CD4-positive, alpha-beta memory T cell (primary cell): ENCODE measurements around the gene ABCB8. TPM values are rescaled to one million over a fixed set of nuclear protein-coding genes. Genes with fewer than 3 reads are reported as not detected.

Experiments
- CTCF ChIA-PET: fragments of 350-600 bp; sonication (Branson Sonifier 250); formaldehyde crosslinking; loops from one replicate; lab custom pipeline; 2021; ENCODE audit warnings: inconsistent platforms; ENCODE audit not compliant: partially characterized antibody; lab: Charles Lee
- POLR2A ChIA-PET: fragments of 350-600 bp; sonication (Branson Sonifier 250); formaldehyde crosslinking; loops from one replicate; lab custom pipeline; 2021; ENCODE audit not compliant: partially characterized antibody; lab: Charles Lee
- DNase-seq, 5 donors: peaks; one replicate each; pipeline versions ENCODE4 v3.0.0 to v3.0.0-alpha.2; 2020 to 2022; ENCODE audit warnings: mixed read lengths in 1 of 5
- H3K27ac ChIP-seq: one replicate; pipeline ENCODE4 v1.7.0; 2013; ENCODE audit warnings: low read depth, low read length
- H3K27me3 ChIP-seq: 2 replicates; pipeline ENCODE4 v1.7.0; 2013; ENCODE audit warnings: mild to moderate bottlenecking, low read length, moderate library complexity; ENCODE audit not compliant: insufficient read depth
- H3K36me3 ChIP-seq: 2 replicates; pipeline ENCODE4 v1.7.0; 2013; ENCODE audit warnings: mild to moderate bottlenecking, low read length, moderate library complexity; ENCODE audit not compliant: insufficient read depth
- H3K4me1 ChIP-seq: 2 replicates; pipeline ENCODE4 v1.7.0; 2013; ENCODE audit warnings: mild to moderate bottlenecking, low read length, moderate library complexity; ENCODE audit not compliant: insufficient read depth
- H3K4me3 ChIP-seq, 2 donors: one replicate each; pipeline ENCODE4 v1.7.0; 2013; ENCODE audit warnings: low read length in 2 of 2, mild to moderate bottlenecking in 1 of 2
- H3K9me3 ChIP-seq, 2 donors: one replicate each; pipeline ENCODE4 v1.7.0; 2013; ENCODE audit warnings: low read length in 2 of 2, control low read depth in 1 of 2; ENCODE audit not compliant: control insufficient read depth in 1 of 2
- H3K27ac Mint-ChIP-seq, 7 donors: one replicate each; pipeline ENCODE4 v1.8.0; 2020 to 2021; ENCODE audit warnings: mixed read lengths in 7 of 7, mild to moderate bottlenecking in 6 of 7, inconsistent platforms in 3 of 7, moderate library complexity in 3 of 7
- H3K27me3 Mint-ChIP-seq, 2 donors: one replicate each; pipeline ENCODE4 v1.8.0; 2020 to 2021; ENCODE audit warnings: mixed read lengths in 2 of 2
- H3K36me3 Mint-ChIP-seq, 2 donors: one replicate each; pipeline ENCODE4 v1.8.0; 2020 to 2021; ENCODE audit warnings: mixed read lengths in 2 of 2, inconsistent platforms in 1 of 2, mild to moderate bottlenecking in 1 of 2
- H3K4me1 Mint-ChIP-seq, 4 donors: one replicate each; pipeline ENCODE4 v1.8.0; 2020 to 2021; ENCODE audit warnings: mixed read lengths in 4 of 4, mild to moderate bottlenecking in 1 of 4
- H3K4me3 Mint-ChIP-seq, 8 donors: one replicate each; pipeline ENCODE4 v1.8.0; 2020 to 2021; ENCODE audit warnings: mixed read lengths in 8 of 8, mild to moderate bottlenecking in 7 of 8, moderate library complexity in 6 of 8, inconsistent platforms in 3 of 8
- H3K9me3 Mint-ChIP-seq, 8 donors: one replicate each; pipeline ENCODE4 v1.8.0; 2020 to 2021; ENCODE audit warnings: mixed read lengths in 8 of 8, mild to moderate bottlenecking in 5 of 8, inconsistent platforms in 3 of 8, moderate library complexity in 1 of 8
- intact Hi-C: fragments of 100-400 bp; cut with micrococcal nuclease; formaldehyde crosslinking; loops from one replicate; pipeline ENCODE4 v1.15.1; 2023
- polyA plus RNA-seq, 2 donors: library from polyadenylated mRNA; unstranded; fragments of 300-500 nt; fragmentation: Illumina TruSeq; gene quantifications; one replicate each; pipeline ENCODE4 v1.2.3, GENCODE V29; 2021
- total RNA-seq, 2 experiments: library from RNA; stranded (reverse); gene quantifications; one replicate each; pipeline ENCODE4 v1.2.3, GENCODE V29; 2021

Gene ABCB8
- total and polyA plus RNA-seq, 4 experiments from 2014 or later, result 17.8 to 75.8 (median 47.0) TPM

DNA sequence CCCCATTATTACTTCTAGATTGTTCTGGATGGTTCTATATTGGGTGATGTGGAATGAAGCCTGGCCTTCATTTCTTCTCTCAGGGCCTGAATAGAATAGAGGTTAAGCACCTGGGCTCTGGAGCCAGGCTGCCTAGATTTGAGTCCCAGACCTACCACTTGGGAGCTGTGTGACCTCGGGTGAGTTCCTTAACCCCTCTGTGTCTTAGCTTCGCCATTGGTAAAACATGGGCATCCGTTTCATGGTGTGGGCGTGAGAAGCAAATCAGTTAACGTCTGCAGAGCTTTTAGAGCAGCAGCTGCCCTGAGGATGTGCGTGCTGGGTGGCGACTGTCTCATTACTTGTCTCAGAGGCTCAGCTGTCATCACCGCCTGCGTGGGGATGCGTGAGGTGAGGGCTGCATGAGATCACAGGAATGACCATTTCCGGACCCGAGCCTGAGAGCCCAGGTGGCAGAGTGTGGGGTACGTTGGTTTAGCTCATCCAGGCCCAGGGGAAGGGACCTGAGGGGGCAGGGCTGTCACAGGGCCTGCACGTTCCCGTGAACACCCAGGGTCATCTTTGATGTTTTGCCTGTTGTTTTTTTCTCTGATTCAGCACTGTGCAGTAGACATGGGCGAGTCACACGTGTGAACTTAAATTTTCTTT, 67.7 kb downstream of the ABCB8 start:
- no peaks in the 10 kb centered on the region for H3K9me3 ChIP-seq
- DNase-seq, result peak in 2 of 5 donors; percentile 32 to 51
- no peak overlapping the region for H3K4me3 ChIP-seq
- peaks cover 3 to 12% (median 5%) of the 10 kb centered on the region in 4 donors for H3K4me1 Mint-ChIP-seq
- intact Hi-C loops, result no loop called here
- H3K36me3 Mint-ChIP-seq, result no peaks in the 10 kb centered on the region
- peak overlapping the region in 6 of 7 donors; percentile 68 to 86 (median 74) for H3K27ac Mint-ChIP-seq
- peaks cover 5% of the 10 kb centered on the region for H3K4me1 ChIP-seq
- H3K4me3 Mint-ChIP-seq, result peak overlapping the region in 3 of 8 donors; percentile 5 to 70 (median 54)
- H3K36me3 ChIP-seq, result no peaks in the 10 kb centered on the region
- H3K27ac ChIP-seq, result no peak overlapping the region
- no peaks in the 10 kb centered on the region for H3K27me3 Mint-ChIP-seq
- ChIA-PET CTCF (interaction anchor here (0.7 to 5.3 kb wide), 3 partner anchors 12 to 28 kb away, joined by 3 to 27 read pairs (median 3); no protein-coding TSS in a partner anchor), POLR2A (interaction anchor here (2.4 kb wide), 1 partner anchor 15 kb away, joined by 7 read pairs; the partner anchor contains the start of gene FASTK)
- no peaks in the 10 kb centered on the region for H3K9me3 Mint-ChIP-seq
- H3K27me3 ChIP-seq, result no peaks in the 10 kb centered on the region

Other genes with a start within 250 kb of the ABCB8 start
- gene TMEM176B, start 228.1 kb upstream of the ABCB8 start, total RNA-seq, result 1 to 10 TPM; 1.6 to 2.3 TPM
- gene TMEM176B, start 228.1 kb upstream of the ABCB8 start, polyA plus RNA-seq, result not detected
- 1 to 10 TPM; 1.1 to 2.6 TPM for gene TMEM176A, start 227.7 kb upstream of the ABCB8 start, total RNA-seq
- gene TMEM176A, start 227.7 kb upstream of the ABCB8 start, polyA plus RNA-seq, result under 1 TPM in 1 of 2 donors, not detected in 1; 0.26 TPM
- gene AOC1, start 175.9 kb upstream of the ABCB8 start, total RNA-seq, result not detected
- not detected for gene AOC1, start 175.9 kb upstream of the ABCB8 start, polyA plus RNA-seq
- gene KCNH2, start 50.1 kb upstream of the ABCB8 start, total RNA-seq, result 1 to 10 TPM; 2.3 to 2.6 TPM
- gene KCNH2, start 50.1 kb upstream of the ABCB8 start, polyA plus RNA-seq, result 1 to 10 TPM; 1.8 to 2.4 TPM
- 1 to 10 TPM; 4.0 to 4.6 TPM for gene NOS3, start 37.4 kb upstream of the ABCB8 start, total RNA-seq
- gene NOS3, start 37.4 kb upstream of the ABCB8 start, polyA plus RNA-seq, result 10 to 100 TPM in 1 of 2 donors, 1 to 10 TPM in 1; 6.6 to 14.9 TPM
- gene ATG9B, start 4.0 kb upstream of the ABCB8 start, total RNA-seq, result 10 to 100 TPM; 29.3 to 29.9 TPM
- 10 to 100 TPM; 16.9 to 36.6 TPM for gene ATG9B, start 4.0 kb upstream of the ABCB8 start, polyA plus RNA-seq
- 10 to 100 TPM; 10.6 to 11.6 TPM for gene ASIC3, start 20.1 kb downstream of the ABCB8 start, total RNA-seq
- not detected for gene ASIC3, start 20.1 kb downstream of the ABCB8 start, polyA plus RNA-seq
- gene CDK5, start 29.4 kb downstream of the ABCB8 start, total RNA-seq, result 1 to 10 TPM; 6.3 to 7.5 TPM
- 10 to 100 TPM; 10.8 to 15.2 TPM for gene CDK5, start 29.4 kb downstream of the ABCB8 start, polyA plus RNA-seq
- gene SLC4A2, start 31.1 kb downstream of the ABCB8 start, total RNA-seq, result 10 to 100 TPM; 82.7 to 84.7 TPM
- gene SLC4A2, start 31.1 kb downstream of the ABCB8 start, polyA plus RNA-seq, result 10 to 100 TPM; 12.8 to 24.3 TPM
- 100 to 1,000 TPM; 123 to 126 TPM for gene FASTK, start 52.4 kb downstream of the ABCB8 start, total RNA-seq
- 10 to 100 TPM; 51.2 to 62.2 TPM for gene FASTK, start 52.4 kb downstream of the ABCB8 start, polyA plus RNA-seq
- 10 to 100 TPM; 42.6 to 48.7 TPM for gene TMUB1, start 55.0 kb downstream of the ABCB8 start, total RNA-seq
- gene TMUB1, start 55.0 kb downstream of the ABCB8 start, polyA plus RNA-seq, result 10 to 100 TPM; 48.9 to 66.7 TPM
- 10 to 100 TPM; 52.9 to 65.8 TPM for gene AGAP3, start 58.0 kb downstream of the ABCB8 start, total RNA-seq
- gene AGAP3, start 58.0 kb downstream of the ABCB8 start, polyA plus RNA-seq, result 1 to 10 TPM; 3.0 to 9.5 TPM
- gene GBX1, start 139.2 kb downstream of the ABCB8 start, total RNA-seq, result not detected
- gene GBX1, start 139.2 kb downstream of the ABCB8 start, polyA plus RNA-seq, result not detected
- gene ASB10, start 158.8 kb downstream of the ABCB8 start, total RNA-seq, result not detected
- not detected for gene ASB10, start 158.8 kb downstream of the ABCB8 start, polyA plus RNA-seq
- gene H2BK1, start 182.0 kb downstream of the ABCB8 start, total RNA-seq, result 1 to 10 TPM; 4.9 to 6.9 TPM
- gene H2BK1, start 182.0 kb downstream of the ABCB8 start, polyA plus RNA-seq, result not detected
- gene ABCF2, start 198.8 kb downstream of the ABCB8 start, total RNA-seq, result 10 to 100 TPM; 31.4 to 35.7 TPM
- 10 to 100 TPM; 33.0 to 37.3 TPM for gene ABCF2, start 198.8 kb downstream of the ABCB8 start, polyA plus RNA-seq
- 10 to 100 TPM; 52.2 to 52.3 TPM for gene CHPF2, start 204.0 kb downstream of the ABCB8 start, total RNA-seq
- 10 to 100 TPM; 25.3 to 28.6 TPM for gene CHPF2, start 204.0 kb downstream of the ABCB8 start, polyA plus RNA-seq
- 1 to 10 TPM; 4.0 to 5.2 TPM for gene SMARCD3, start 220.2 kb downstream of the ABCB8 start, total RNA-seq
- 1 to 10 TPM; 4.6 TPM for gene SMARCD3, start 220.2 kb downstream of the ABCB8 start, polyA plus RNA-seq